NCI-H2107 treated with DMSO at 0.1 percent for 48 hours (cell line): Measurements from ENCODE around the gene RSF1.
"Not testable (repeated sequence)": the region's sequence is repeated elsewhere in the genome, so short reads cannot be mapped to it uniquely, and the experiment has no call there.

ENCODE experiments used
- DNase-seq: peaks from one replicate; lab custom pipeline; 2025; ENCODE audit not compliant: unreplicated experiment; lab: John Stamatoyannopoulos, UW

Gene RSF1

GRCh38 chr11:77633926-77634325 is 186.6 kb downstream of the RSF1 start:
- DNase-seq: not testable (repeated sequence)

- DNase-seq: no peak
These were observed 190.3 kb downstream of the RSF1 start for GRCh38 chr11:77630157-77630710.

- peak; percentile 27 for DNase-seq
These were observed 200.8 kb downstream of the RSF1 start for GRCh38 chr11:77619576-77620198.

GRCh38 chr11:77617892-77618291 is 202.6 kb downstream of the RSF1 start:
- DNase-seq: no peak

GRCh38 chr11:77611921-77612320 is 208.6 kb downstream of the RSF1 start:
- no peak for DNase-seq
